Retinal pigment epithelial cell (primary cell): ENCODE data around the gene FBLN5.

Experiments
- DNase-seq: peaks from one replicate; pipeline ENCODE4 v3.0.0-alpha.2; 2010; ENCODE audit warnings: low read depth
- H3K4me3 ChIP-seq: 2 replicates; pipeline ENCODE4 v1.5.1; 2011; ENCODE audit warnings: mild to moderate bottlenecking, low read length, control low read depth, moderate library complexity
- TF ChIP-seq, protein P1 (sequence below): conservative IDR thresholded peaks from 2 replicates; pipeline ENCODE4 v1.5.1; 2011; ENCODE audit warnings: low read depth, low read length, control low read depth, inconsistent platforms

Gene FBLN5

GRCh38 chr14:91925727-91926121 is 21.8 kb downstream of the FBLN5 start:
- DNase-seq: no peak
- TF ChIP-seq, protein P1, sequence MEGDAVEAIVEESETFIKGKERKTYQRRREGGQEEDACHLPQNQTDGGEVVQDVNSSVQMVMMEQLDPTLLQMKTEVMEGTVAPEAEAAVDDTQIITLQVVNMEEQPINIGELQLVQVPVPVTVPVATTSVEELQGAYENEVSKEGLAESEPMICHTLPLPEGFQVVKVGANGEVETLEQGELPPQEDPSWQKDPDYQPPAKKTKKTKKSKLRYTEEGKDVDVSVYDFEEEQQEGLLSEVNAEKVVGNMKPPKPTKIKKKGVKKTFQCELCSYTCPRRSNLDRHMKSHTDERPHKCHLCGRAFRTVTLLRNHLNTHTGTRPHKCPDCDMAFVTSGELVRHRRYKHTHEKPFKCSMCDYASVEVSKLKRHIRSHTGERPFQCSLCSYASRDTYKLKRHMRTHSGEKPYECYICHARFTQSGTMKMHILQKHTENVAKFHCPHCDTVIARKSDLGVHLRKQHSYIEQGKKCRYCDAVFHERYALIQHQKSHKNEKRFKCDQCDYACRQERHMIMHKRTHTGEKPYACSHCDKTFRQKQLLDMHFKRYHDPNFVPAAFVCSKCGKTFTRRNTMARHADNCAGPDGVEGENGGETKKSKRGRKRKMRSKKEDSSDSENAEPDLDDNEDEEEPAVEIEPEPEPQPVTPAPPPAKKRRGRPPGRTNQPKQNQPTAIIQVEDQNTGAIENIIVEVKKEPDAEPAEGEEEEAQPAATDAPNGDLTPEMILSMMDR: no peak
- H3K4me3 ChIP-seq: no peak overlapping the region

DNA sequence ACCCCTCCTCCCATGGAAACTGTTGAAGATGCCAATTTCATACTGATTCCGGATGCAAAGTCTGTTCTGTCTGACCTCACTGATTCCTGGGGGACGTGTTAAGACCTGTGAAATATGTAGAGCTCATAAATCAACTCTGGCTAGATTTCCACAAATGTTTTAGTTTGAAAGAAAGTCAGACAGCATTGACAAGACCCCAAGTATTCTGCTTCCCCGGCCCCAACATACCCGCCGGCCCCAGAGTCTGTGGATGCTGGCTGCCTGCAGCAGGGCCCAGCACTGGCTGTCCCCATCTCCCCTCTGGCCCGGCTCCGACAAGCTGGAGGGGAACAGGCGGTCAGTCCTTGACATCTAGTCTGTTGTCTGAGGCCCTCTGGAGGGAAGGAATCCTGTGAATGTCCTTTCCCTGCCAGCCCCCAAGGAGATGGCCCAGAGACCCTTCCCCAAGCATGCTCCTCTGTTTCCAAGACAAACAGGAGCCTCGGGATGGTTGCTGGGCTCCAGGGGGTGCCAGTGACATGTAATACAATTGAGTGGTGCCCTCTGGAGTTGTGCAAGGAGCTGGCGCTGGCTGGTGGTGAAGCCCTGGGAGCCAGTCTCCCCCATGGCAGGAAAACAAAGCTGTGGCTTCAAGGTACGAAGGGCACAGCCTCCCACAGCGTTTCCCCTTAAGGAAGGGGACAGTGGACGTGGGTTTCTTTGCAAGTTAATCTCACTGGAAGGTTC is 22.3 kb downstream of the FBLN5 start:
- DNase-seq: no peak
- no peak overlapping the region for H3K4me3 ChIP-seq
- TF ChIP-seq, protein P1: peak; percentile 2

DNA sequence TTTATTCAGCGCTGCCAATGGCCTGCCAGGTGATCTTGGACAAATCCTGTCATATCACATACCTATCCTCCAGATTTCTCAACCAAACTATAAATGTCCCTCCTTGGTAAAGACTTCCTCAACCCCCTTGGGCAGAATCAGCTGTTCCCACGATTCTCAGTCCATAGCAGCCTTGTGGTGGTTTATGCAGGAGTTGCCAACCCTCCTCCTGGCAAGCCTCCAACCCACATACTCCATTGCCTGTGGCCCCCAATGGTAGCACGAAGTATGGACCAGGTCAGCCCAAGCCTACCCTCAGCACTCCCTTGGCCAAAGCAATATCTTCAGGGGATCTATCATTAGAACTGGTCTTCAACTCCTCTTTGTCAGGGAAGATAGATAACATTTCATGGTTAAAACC is 27.0 kb downstream of the FBLN5 start:
- DNase-seq: no peak
- TF ChIP-seq, protein P1: no peak
- H3K4me3 ChIP-seq: no peak overlapping the region

DNA sequence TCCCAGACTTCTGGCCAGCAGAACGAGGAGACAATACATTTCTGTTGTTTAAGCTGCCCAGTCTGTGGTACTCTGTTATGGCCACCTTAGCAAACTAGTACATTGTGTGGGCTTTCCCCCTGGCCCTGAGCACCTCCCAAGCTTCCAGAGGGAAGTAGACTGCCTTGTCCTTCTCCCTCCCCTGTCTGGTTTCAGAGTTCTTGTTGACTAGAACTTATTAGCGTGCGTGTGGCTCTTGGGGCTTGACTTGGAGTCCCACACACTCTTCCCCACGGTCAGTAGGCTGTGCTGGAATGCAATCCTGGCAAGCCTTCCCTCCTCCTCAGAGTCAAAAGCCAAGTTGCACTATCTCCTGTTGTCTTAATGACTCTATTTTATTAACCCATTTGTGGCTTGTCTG is 27.7 kb downstream of the FBLN5 start:
- H3K4me3 ChIP-seq: no peak overlapping the region
- DNase-seq: no peak
- TF ChIP-seq, protein P1: no peak

DNA sequence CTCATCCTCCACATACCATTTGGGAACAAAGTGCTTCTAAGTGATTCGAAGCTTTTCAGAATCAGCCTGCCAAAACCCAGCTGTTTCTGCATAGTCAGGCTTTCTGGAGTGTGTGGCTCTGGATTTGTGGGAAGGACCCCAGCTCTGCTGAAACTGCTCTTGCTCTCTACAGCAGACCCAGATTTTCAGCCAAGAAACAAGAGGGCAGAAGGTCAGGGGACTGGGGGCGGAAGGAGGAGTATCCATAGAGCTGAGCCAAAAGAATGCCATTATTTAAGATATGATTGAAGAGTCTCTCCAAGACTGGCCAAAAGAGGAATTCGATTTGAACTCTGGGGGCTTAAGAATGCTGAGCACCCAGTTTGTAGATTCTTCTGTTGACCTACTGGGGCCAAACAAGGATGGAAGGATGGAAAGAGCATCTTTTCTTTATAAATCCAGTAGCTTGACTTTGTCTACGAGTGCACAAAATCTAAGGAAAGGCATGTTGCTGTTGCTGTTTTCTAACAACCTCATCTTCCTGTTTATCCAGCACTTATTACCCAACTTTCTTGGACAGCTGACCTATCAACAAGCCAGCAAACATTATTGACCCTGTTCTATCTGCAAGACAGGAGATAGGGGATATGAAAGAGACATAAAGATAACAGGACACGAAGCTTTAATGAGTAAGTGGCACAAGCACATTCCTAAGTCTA is 29.2 kb downstream of the FBLN5 start:
- no peak for DNase-seq
- TF ChIP-seq, protein P1: no peak
- H3K4me3 ChIP-seq: no peak overlapping the region

- TF ChIP-seq, protein P1: no peak
- no peak overlapping the region for H3K4me3 ChIP-seq
- no peak for DNase-seq
Measured at GRCh38 chr14:91912035-91912434, 35.5 kb downstream of the FBLN5 start.

GRCh38 chr14:91911474-91912032 is 35.9 kb downstream of the FBLN5 start:
- no peak for DNase-seq
- TF ChIP-seq, protein P1: peak; percentile 66

More at GRCh38 chr14:91911474-91912032, 35.9 kb downstream of the FBLN5 start:
- H3K4me3 ChIP-seq: no peak overlapping the region
